ENCODE data around the gene IPO7. TPM values are rescaled to one million over a fixed set of nuclear protein-coding genes. Genes with fewer than 3 reads are reported as not detected.
"Not testable (repeated sequence)": the region's sequence is repeated elsewhere in the genome, so short reads cannot be mapped to it uniquely, and the experiment has no call there.

The IPO7 gene
- total RNA-seq, 4 donors from 2014 or later = 167 to 286 (median 179) TPM

- ATAC-seq = no peak
- H3K36me3 ChIP-seq = peaks cover 0 to 91% of the 10 kb centered on the region in 2 donors
- no peak overlapping the region for H3K27ac ChIP-seq
Measured at GRCh38 chr11:9428706-9429105, 44.3 kb downstream of the IPO7 start.

DNA sequence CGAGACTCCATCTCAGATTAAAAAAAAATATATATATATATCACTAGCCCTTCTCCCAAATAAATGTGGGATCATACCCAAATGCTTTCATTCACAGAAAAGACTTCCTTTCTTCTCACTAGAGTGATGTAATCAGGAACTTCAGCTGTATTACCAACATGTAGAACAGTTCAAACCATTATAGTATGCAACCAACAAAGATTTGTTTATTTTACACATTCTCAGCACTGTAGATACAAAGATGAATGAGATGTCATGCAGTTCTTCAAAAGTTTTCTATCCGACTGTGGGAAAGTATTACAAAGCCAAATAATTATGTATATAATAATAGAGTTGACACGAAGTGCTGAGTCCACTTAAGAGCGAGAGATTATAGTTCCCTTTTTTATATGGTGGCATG lies 54.2 kb downstream of the IPO7 start:
- H3K4me1 ChIP-seq = no peaks in the 10 kb centered on the region
- H3K4me3 ChIP-seq = no peak overlapping the region
- TF ChIP-seq, protein P1, sequence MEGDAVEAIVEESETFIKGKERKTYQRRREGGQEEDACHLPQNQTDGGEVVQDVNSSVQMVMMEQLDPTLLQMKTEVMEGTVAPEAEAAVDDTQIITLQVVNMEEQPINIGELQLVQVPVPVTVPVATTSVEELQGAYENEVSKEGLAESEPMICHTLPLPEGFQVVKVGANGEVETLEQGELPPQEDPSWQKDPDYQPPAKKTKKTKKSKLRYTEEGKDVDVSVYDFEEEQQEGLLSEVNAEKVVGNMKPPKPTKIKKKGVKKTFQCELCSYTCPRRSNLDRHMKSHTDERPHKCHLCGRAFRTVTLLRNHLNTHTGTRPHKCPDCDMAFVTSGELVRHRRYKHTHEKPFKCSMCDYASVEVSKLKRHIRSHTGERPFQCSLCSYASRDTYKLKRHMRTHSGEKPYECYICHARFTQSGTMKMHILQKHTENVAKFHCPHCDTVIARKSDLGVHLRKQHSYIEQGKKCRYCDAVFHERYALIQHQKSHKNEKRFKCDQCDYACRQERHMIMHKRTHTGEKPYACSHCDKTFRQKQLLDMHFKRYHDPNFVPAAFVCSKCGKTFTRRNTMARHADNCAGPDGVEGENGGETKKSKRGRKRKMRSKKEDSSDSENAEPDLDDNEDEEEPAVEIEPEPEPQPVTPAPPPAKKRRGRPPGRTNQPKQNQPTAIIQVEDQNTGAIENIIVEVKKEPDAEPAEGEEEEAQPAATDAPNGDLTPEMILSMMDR (IDR thresholded peaks at IDR 0.05 in 4 of 5, conservative IDR thresholded peaks at IDR 0.05 in 1 of 5) = no peak
- TF ChIP-seq POLR2A (IDR thresholded peaks at IDR 0.05) = no peak
- ATAC-seq = no peak
- no peak overlapping the region for H3K27ac ChIP-seq
- no peak for DNase-seq
- in situ Hi-C loops (cut with MboI; ENCODE audit: low sequenced_read_pairs in 4 of 4) (no loop called here), intact Hi-C loops (cut with DNase I; ENCODE audit: low total_unique reads) (no loop called here)
- H3K36me3 ChIP-seq = peaks cover 11 to 95% of the 10 kb centered on the region in 2 donors
- H3K9me3 ChIP-seq = no peaks in the 10 kb centered on the region
- H3K27me3 ChIP-seq = no peaks in the 10 kb centered on the region

More at GRCh38 chr11:9428706-9429105, 44.3 kb downstream of the IPO7 start:
- in situ Hi-C loops (cut with MboI; ENCODE audit: low sequenced_read_pairs in 4 of 4) (no loop called here), intact Hi-C loops (cut with DNase I; ENCODE audit: low total_unique reads) (no loop called here)
- Histone ChIP-seq H3K27me3 (no peaks in the 10 kb centered on the region), H3K9me3 (no peaks in the 10 kb centered on the region), H3K4me1 (no peaks in the 10 kb centered on the region), H3K4me3 (no peak overlapping the region)
- TF ChIP-seq, protein P1 (IDR thresholded peaks at IDR 0.05 in 4 of 5, conservative IDR thresholded peaks at IDR 0.05 in 1 of 5) = no peak
- no peak for TF ChIP-seq POLR2A (IDR thresholded peaks at IDR 0.05)
- no peak for DNase-seq

- Histone ChIP-seq H3K27ac (no peak overlapping the region), H3K4me1 (no peaks in the 10 kb centered on the region), H3K4me3 (no peak overlapping the region), H3K36me3 (peaks cover 2 to 51% of the 10 kb centered on the region in 2 donors), H3K27me3 (no peaks in the 10 kb centered on the region), H3K9me3 (no peaks in the 10 kb centered on the region)
- in situ Hi-C loops (cut with MboI; ENCODE audit: low sequenced_read_pairs in 4 of 4) = no loop called here
- no peak for ATAC-seq
- intact Hi-C loops (cut with DNase I; ENCODE audit: low total_unique reads) = loop anchor here (10.0 kb wide), 1 partner anchor 59 kb away; no protein-coding TSS in a partner anchor
- DNase-seq = no peak
- TF ChIP-seq POLR2A (IDR thresholded peaks at IDR 0.05) = no peak
- TF ChIP-seq, protein P1 (IDR thresholded peaks at IDR 0.05 in 4 of 5, conservative IDR thresholded peaks at IDR 0.05 in 1 of 5) = no peak
Measured at GRCh38 chr11:9446230-9446629, 61.8 kb downstream of the IPO7 start.

DNA sequence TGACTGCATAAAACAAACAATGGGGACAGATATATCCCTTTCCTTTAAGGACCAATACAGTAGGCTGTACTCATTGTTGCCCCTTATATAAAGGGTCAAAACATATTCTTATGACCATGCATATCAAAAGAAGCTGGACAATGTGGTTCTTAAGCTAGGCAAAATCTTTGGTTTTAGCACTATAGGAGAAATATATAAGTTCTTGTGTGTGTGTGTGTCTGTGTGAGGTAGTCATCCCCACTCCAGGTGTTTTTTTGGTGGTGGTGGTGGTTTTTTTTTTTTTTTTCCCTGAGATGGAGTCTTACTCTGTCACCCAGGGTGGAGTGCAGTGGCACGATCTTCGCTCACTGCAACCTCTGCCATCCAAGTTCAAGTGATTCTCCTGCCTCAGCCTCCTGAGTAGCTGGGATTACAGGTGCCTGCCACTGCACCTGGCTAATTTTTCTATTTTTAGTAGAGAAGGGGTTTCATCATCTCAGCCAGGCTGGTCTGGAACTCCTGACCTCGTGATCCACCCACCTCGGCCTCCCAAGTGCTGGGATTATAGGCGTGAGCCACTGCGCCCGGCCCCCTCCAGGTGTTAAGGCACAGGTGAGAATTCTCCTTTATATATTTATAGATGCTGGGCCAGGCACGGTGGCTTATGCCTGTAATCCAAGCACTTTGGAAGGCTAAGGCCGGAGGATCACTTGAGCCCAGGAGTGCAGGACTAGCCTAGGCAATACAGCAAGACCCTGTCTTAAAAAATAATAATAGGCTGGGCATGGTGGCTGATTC lies 64.3 kb downstream of the IPO7 start:
- DNase-seq (no peak), ATAC-seq (no peak)
- no peaks in the 10 kb centered on the region for H3K9me3 ChIP-seq
- H3K4me3 ChIP-seq = no peak overlapping the region
- no peaks in the 10 kb centered on the region for H3K27me3 ChIP-seq
- intact Hi-C loops (cut with DNase I; ENCODE audit: low total_unique reads) = loop anchor here (10.0 kb wide), 1 partner anchor 56 kb away; no protein-coding TSS in a partner anchor
- in situ Hi-C loops (cut with MboI; ENCODE audit: low sequenced_read_pairs in 4 of 4) = no loop called here
- TF ChIP-seq POLR2A (IDR thresholded peaks at IDR 0.05) = no peak
- no peaks in the 10 kb centered on the region for H3K4me1 ChIP-seq
- H3K36me3 ChIP-seq = peaks cover 0 to 27% of the 10 kb centered on the region in 2 donors
- H3K27ac ChIP-seq = no peak overlapping the region

DNA sequence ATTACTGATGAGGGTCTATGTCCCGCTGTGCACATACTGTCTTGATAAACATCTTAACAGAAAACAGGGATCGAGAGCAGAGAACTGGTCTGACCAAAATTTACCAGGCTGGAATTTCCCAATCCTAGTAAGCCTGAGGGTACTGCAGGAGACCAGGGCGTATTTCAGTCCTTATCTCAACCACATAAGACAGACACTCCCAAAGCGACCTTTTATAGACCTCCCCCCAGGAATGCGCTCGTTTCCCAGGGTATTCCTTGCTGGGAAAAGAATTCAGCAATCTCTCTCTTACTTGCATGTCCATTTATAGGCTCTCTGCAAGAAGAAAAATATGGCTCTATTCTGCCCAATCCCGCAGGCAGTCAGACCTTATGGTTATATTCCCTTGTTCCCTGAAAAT lies 67.6 kb downstream of the IPO7 start:
- H3K4me1 ChIP-seq; H3K36me3 ChIP-seq; H3K27ac ChIP-seq; ATAC-seq; intact Hi-C loops (cut with DNase I; ENCODE audit: low total_unique reads); H3K4me3 ChIP-seq; in situ Hi-C loops (cut with MboI; ENCODE audit: low sequenced_read_pairs in 4 of 4); H3K27me3 ChIP-seq; DNase-seq; H3K9me3 ChIP-seq: not testable (repeated sequence)

All from gastrocnemius medialis (tissue), 4 donors.